GM13977 (cell line): ENCODE results near the gene EPRS1.
A peak's percentile ranks its signal among the peaks of the same experiment; 100 is the strongest.

ENCODE experiments used
- DNase-seq: peaks from one replicate; pipeline ENCODE4 v3.0.0; 2012; ENCODE audit warnings: low spot score
- CTCF ChIP-seq: IDR thresholded peaks from 2 replicates; pipeline ENCODE4 v1.5.1; 2012; ENCODE audit warnings: mild to moderate bottlenecking, control low read depth; ENCODE audit not compliant: insufficient read depth; ENCODE audit errors: extremely low read depth, missing control alignments
- in situ Hi-C: fragments of 300-500 bp; cut with MboI; formaldehyde crosslinking; loops from one replicate; pipeline ENCODE4 v1.12.0; 2022; ENCODE audit warnings: low sequenced_read_pairs, low pct_unique_long_range_greater_than_20kb, mixed read lengths, inconsistent platforms; ENCODE audit not compliant: unreplicated experiment

The EPRS1 gene

GRCh38 chr1:220060876-220061275 lies 14.6 kb upstream of the EPRS1 start:
- in situ Hi-C loops: no loop called here
- TF ChIP-seq CTCF: no peak
- no peak for DNase-seq

GRCh38 chr1:220056374-220056773 lies 10.1 kb upstream of the EPRS1 start:
- no peak for TF ChIP-seq CTCF
- in situ Hi-C loops: no loop called here

GRCh38 chr1:220045356-220046051 lies 801 bp downstream of the EPRS1 start:
- no peak for TF ChIP-seq CTCF
- DNase-seq: peak; percentile 47
- in situ Hi-C loops: no loop called here

More at GRCh38 chr1:220056374-220056773, 10.1 kb upstream of the EPRS1 start:
- DNase-seq: no peak

GRCh38 chr1:220044678-220045355 lies 1.5 kb downstream of the EPRS1 start:
- in situ Hi-C loops: no loop called here
- TF ChIP-seq CTCF: no peak
- no peak for DNase-seq

GRCh38 chr1:220043646-220044045 lies 2.7 kb downstream of the EPRS1 start:
- in situ Hi-C loops: no loop called here
- DNase-seq: no peak
- no peak for TF ChIP-seq CTCF

GRCh38 chr1:220040028-220040596 lies 6.2 kb downstream of the EPRS1 start:
- in situ Hi-C loops: no loop called here
- no peak for TF ChIP-seq CTCF
- DNase-seq: no peak
